ENCODE measurements around the gene SLC31A2. TPM values are rescaled to one million over a fixed set of nuclear protein-coding genes. Genes with fewer than 3 reads are reported as not detected.

The SLC31A2 gene
- polyA plus RNA-seq, 3 donors: 82.9 to 247 (median 188) TPM

DNA sequence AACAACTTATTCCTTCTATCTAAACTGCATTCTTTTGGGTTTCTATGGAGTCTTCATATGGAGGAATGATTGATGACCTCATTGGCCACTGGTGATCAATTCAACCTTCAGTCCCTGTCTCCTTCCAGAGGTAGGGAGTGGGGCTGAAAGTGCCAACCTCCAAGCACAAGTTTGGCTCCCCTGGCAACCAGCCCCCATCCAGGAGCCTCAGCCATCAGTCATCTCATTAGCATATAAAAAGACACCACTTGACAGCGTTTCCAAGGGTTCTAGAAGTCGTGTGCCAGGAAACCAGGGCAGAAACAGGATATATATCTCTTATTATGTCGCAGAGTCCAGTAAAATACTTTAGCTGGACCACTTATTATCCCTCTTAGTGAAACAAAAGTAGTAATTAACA is 9.8 kb downstream of the SLC31A2 start:
- Histone ChIP-seq H3K4me3 (replicated peaks in 1 of 3; ENCODE audit: low read depth in 2 of 3, low read length in 3 of 3) (no peak overlapping the region), H4K20me1 (ENCODE audit: insufficient read depth, low read length) (peaks cover 100% of the 10 kb centered on the region), H3K9me3 (replicated peaks in 1 of 2; ENCODE audit: control insufficient read depth in 1 of 2, insufficient read depth in 1 of 2, low read length in 2 of 2) (no peaks in the 10 kb centered on the region), H3K27me3 (ENCODE audit: control insufficient read depth in 2 of 2, insufficient read depth in 2 of 2, low read length in 2 of 2) (no peaks in the 10 kb centered on the region), H3K4me1 (ENCODE audit: control insufficient read depth in 1 of 2, insufficient read depth in 2 of 2, low read length in 2 of 2) (peaks cover 17 to 20% of the 10 kb centered on the region in 2 donors), H2AFZ (ENCODE audit: insufficient read depth, low read depth, low read length, poor library complexity, severe bottlenecking) (no peak overlapping the region), H3K27ac (ENCODE audit: low read depth in 1 of 2, low read length in 2 of 2) (peak overlapping the region in 1 of 2 donors; percentile 60), H3K4me2 (replicated peaks; ENCODE audit: extremely low read depth, low read length, poor library complexity, severe bottlenecking) (no peak overlapping the region), H3K79me2 (ENCODE audit: insufficient read depth, low read length) (peaks cover 85% of the 10 kb centered on the region), H3K9ac (ENCODE audit: insufficient read depth, low read length, poor library complexity, severe bottlenecking) (no peak overlapping the region), H3K36me3 (replicated peaks in 1 of 2; ENCODE audit: control insufficient read depth in 1 of 2, insufficient read depth in 2 of 2, low read length in 2 of 2) (peaks cover 87 to 96% of the 10 kb centered on the region in 2 donors)
- Mint-ChIP-seq H3K4me1 (peaks cover 20% of the 10 kb centered on the region), H3K4me3 (no peak overlapping the region), H3K36me3 (peaks cover 85 to 94% of the 10 kb centered on the region in 2 donors), H3K27ac (peak overlapping the region in 4 of 7 donors; percentile 60 to 81 (median 64)), H3K9me3 (no peaks in the 10 kb centered on the region), H3K27me3 (ENCODE audit: low read depth in 3 of 3) (peaks cover 0 to 1% (median 0%) of the 10 kb centered on the region in 3 donors)
- TF ChIP-seq CTCF (IDR thresholded peaks at IDR 0.05): no peak
- intact Hi-C loops (cut with micrococcal nuclease): no loop called here
- WGBS (ENCODE audit: insufficient coverage): no CpG with 5 or more reads among the region's 3 CpGs
- DNase-seq: no peak

DNA sequence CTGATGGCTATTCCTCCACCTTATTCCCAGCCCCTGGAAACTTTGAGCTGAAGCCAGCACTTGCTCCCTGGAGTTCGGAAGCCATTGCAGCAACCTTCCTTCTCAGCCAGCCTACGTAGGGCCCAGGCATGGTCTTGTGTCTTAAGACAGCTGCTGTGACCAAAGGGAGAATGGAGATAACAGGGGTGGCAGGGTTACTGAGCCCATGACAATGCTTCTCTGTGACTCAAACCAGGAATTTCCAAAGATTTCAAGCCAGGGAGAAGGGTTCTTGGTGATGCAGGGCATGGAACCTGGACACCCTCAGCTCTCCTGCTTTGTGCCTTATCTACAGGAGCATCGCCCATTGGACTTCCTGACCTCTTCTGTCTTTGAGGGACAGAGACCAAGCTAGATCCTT is 12.2 kb downstream of the SLC31A2 start:
- Histone ChIP-seq H3K9me3 (replicated peaks in 1 of 2; ENCODE audit: control insufficient read depth in 1 of 2, insufficient read depth in 1 of 2, low read length in 2 of 2) (no peaks in the 10 kb centered on the region), H4K20me1 (ENCODE audit: insufficient read depth, low read length) (peaks cover 100% of the 10 kb centered on the region), H3K36me3 (replicated peaks in 1 of 2; ENCODE audit: control insufficient read depth in 1 of 2, insufficient read depth in 2 of 2, low read length in 2 of 2) (peaks cover 95 to 100% of the 10 kb centered on the region in 2 donors), H3K79me2 (ENCODE audit: insufficient read depth, low read length) (peaks cover 61% of the 10 kb centered on the region), H3K4me1 (ENCODE audit: control insufficient read depth in 1 of 2, insufficient read depth in 2 of 2, low read length in 2 of 2) (no peaks in the 10 kb centered on the region), H3K27ac (ENCODE audit: low read depth in 1 of 2, low read length in 2 of 2) (peak overlapping the region in 1 of 2 donors; percentile 60), H2AFZ (ENCODE audit: insufficient read depth, low read depth, low read length, poor library complexity, severe bottlenecking) (no peak overlapping the region), H3K4me2 (replicated peaks; ENCODE audit: extremely low read depth, low read length, poor library complexity, severe bottlenecking) (no peak overlapping the region), H3K4me3 (replicated peaks in 1 of 3; ENCODE audit: low read depth in 2 of 3, low read length in 3 of 3) (no peak overlapping the region), H3K27me3 (ENCODE audit: control insufficient read depth in 2 of 2, insufficient read depth in 2 of 2, low read length in 2 of 2) (no peaks in the 10 kb centered on the region), H3K9ac (ENCODE audit: insufficient read depth, low read length, poor library complexity, severe bottlenecking) (no peak overlapping the region)
- no peak overlapping the region for H3K4me3 Mint-ChIP-seq
- TF ChIP-seq CTCF (IDR thresholded peaks at IDR 0.05): no peak
- H3K27me3 Mint-ChIP-seq (ENCODE audit: low read depth in 3 of 3): peaks cover 0 to 1% (median 0%) of the 10 kb centered on the region in 3 donors
- H3K36me3 Mint-ChIP-seq: peaks cover 89 to 94% of the 10 kb centered on the region in 2 donors
- intact Hi-C loops (cut with micrococcal nuclease): no loop called here
- peak in 1 of 3 donors; percentile 45 for DNase-seq
- H3K4me1 Mint-ChIP-seq: peaks cover 3% of the 10 kb centered on the region
- peak overlapping the region in 6 of 7 donors; percentile 4 to 82 (median 50) for H3K27ac Mint-ChIP-seq
- WGBS (ENCODE audit: insufficient coverage): 100% methylated on average over 1 of the region's 3 CpGs
- no peaks in the 10 kb centered on the region for H3K9me3 Mint-ChIP-seq

Measured in CD14-positive monocyte (primary cell).